ENCODE results near the gene JARID2.

DNA sequence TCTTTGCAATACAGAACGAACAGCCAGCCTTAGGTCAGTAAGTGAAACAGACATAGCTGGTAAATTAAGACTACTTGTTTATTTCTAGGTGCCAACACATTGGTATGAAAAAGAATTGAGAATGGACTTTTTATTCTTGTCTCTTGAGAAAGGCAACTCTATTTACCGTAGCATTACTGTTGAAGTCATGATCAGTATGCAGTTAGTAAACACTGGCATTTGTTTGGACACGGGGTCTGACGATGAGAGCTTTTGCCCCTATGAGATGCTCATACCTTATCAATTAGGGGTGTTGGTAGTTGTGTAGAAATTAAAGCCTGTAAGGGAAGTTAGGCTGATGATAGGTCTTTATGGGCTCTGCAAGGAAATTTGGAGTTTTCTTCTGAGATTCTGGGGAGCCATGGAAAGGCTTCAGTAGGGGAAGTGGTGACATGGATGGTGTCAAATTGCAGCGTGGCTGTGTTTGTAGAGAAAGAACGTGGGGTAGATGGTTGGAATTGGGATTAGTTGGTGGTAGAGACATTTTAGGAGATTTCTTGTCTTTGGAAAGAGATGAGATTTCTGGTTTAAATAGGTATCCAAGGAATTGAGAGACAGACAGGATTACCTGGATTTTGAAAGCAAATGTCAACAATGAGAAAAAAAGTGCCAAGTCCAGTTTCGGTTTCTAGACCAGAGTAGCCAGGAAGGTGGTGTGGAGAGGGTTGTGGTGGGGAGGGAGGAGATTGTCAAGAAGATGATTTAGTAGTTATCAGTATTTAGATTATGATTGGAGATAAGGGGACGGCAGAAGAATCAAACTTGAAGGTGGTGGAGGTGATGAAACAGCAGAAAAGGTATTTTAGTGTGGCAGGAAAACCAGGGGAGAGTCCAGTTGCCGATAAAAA, 116.6 kb downstream of the JARID2 start:
- TF ChIP-seq GATA2 (IDR thresholded peaks at IDR 0.05; ENCODE audit: low read depth, low read length) (no peak), GATA3 (IDR thresholded peaks at IDR 0.05; ENCODE audit: low read depth, low read length) (no peak)

Measured in SH-SY5Y (cell line).